Kasumi-1 (cell line): ENCODE data around the gene FLT4.

Source experiments
- DNase-seq, 2 experiments: peaks; one replicate each; lab custom pipeline; 2025; lab: John Stamatoyannopoulos, UW

The FLT4 gene

GRCh38 chr5:180626661-180627385, 22.6 kb downstream of the FLT4 start:
- DNase-seq, result no peak

GRCh38 chr5:180625791-180626660, 23.4 kb downstream of the FLT4 start:
- no peak for DNase-seq

- no peak for DNase-seq
These were observed 24.1 kb downstream of the FLT4 start for GRCh38 chr5:180625125-180625790.

- no peak for DNase-seq
These were observed 24.8 kb downstream of the FLT4 start for GRCh38 chr5:180624587-180624986.

- DNase-seq, result no peak
These were observed 25.6 kb downstream of the FLT4 start for GRCh38 chr5:180623844-180624243.

GRCh38 chr5:180623411-180623834, 26.0 kb downstream of the FLT4 start:
- DNase-seq, result no peak

GRCh38 chr5:180622910-180623309, 26.5 kb downstream of the FLT4 start:
- no peak for DNase-seq

- no peak for DNase-seq
These were observed 28.1 kb downstream of the FLT4 start for GRCh38 chr5:180621311-180621710.

- DNase-seq, result no peak
These were observed 29.4 kb downstream of the FLT4 start for GRCh38 chr5:180620014-180620413.

- DNase-seq, result no peak
These were observed 29.9 kb downstream of the FLT4 start for GRCh38 chr5:180619563-180619915.

- no peak for DNase-seq
These were observed 30.4 kb downstream of the FLT4 start for GRCh38 chr5:180618829-180619562.

- DNase-seq, result no peak
These were observed 30.9 kb downstream of the FLT4 start for GRCh38 chr5:180618487-180618828.

GRCh38 chr5:180613814-180614188, 35.6 kb downstream of the FLT4 start:
- no peak for DNase-seq

GRCh38 chr5:180613188-180613813, 36.1 kb downstream of the FLT4 start:
- no peak for DNase-seq

GRCh38 chr5:180612683-180613082, 36.7 kb downstream of the FLT4 start:
- no peak for DNase-seq

GRCh38 chr5:180611140-180611850, 38.1 kb downstream of the FLT4 start:
- DNase-seq, result no peak

GRCh38 chr5:180609817-180610550, 39.4 kb downstream of the FLT4 start:
- no peak for DNase-seq

- no peak for DNase-seq
These were observed 40.0 kb downstream of the FLT4 start for GRCh38 chr5:180609386-180609785.

- no peak for DNase-seq
These were observed 40.7 kb downstream of the FLT4 start for GRCh38 chr5:180608572-180609310.
